ENCODE data around the gene ZNF488. TPM values are rescaled to one million over a fixed set of nuclear protein-coding genes. Genes with fewer than 3 reads are reported as not detected.

The ZNF488 gene
- total RNA-seq, 2 donors from 2014 or later: not detected

DNA sequence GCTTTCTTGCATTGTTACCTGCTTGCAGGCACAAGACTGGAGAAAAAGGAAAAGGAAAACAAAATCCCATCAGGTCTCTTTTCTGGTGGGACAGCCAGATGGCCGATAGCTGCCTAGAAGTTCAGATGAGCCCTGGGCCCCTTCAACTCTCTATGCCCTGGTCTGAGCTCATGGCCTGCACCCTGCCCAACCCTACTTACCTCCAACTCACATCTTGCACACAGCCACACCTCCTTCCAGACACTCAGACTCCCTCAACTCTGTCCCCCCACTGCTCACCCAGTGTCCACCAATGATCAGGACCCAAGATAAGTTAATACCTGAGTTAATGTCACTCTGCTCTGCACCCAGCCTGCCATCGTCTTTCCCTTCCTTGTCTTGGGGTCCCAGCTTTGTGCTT is 25.0 kb downstream of the ZNF488 start:
- Histone ChIP-seq H3K4me3 (no peak overlapping the region), H3K9me3 (no peaks in the 10 kb centered on the region), H3K27ac (no peak overlapping the region), H3K4me1 (ENCODE audit: control insufficient read depth in 1 of 2, low read depth in 2 of 2) (no peaks in the 10 kb centered on the region), H3K27me3 (replicated peaks; ENCODE audit: insufficient read depth) (no peaks in the 10 kb centered on the region), H3K36me3 (no peaks in the 10 kb centered on the region)
- no peak for ATAC-seq (ENCODE audit: insufficient number of reproducible peaks, low FRiP score, low read depth)
- no peak for TF ChIP-seq CTCF (IDR thresholded peaks at IDR 0.05)
- DNase-seq (ENCODE audit: low spot score): no peak

DNA sequence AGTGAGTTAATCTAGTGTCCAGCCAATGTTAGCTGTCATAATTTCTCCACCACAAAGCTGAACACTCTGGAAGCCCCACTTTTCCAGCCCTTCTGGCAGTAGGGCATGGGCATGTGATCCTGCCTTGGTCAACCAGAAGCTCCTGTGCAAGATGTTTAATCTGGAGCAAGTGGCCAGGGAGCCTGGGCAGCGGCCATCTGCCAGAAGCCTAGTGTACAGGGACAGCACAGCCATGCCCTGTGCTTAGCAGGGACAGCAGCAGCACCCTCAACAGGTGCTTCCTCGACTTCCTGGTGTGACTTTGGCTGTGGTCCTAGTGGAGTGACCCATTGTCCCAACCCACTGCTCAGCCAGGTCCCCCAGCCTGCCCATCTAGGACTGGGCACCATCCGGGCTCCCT is 25.6 kb downstream of the ZNF488 start:
- Histone ChIP-seq H3K4me3 (no peak overlapping the region), H3K27ac (no peak overlapping the region), H3K9me3 (no peaks in the 10 kb centered on the region), H3K27me3 (replicated peaks; ENCODE audit: insufficient read depth) (no peaks in the 10 kb centered on the region), H3K4me1 (ENCODE audit: control insufficient read depth in 1 of 2, low read depth in 2 of 2) (no peaks in the 10 kb centered on the region), H3K36me3 (no peaks in the 10 kb centered on the region)
- ATAC-seq (ENCODE audit: insufficient number of reproducible peaks, low FRiP score, low read depth) (no peak), DNase-seq (ENCODE audit: low spot score) (no peak)
- no peak for TF ChIP-seq CTCF (IDR thresholded peaks at IDR 0.05)

GRCh38 chr10:47357911-47358310 is 26.2 kb downstream of the ZNF488 start:
- ATAC-seq (ENCODE audit: insufficient number of reproducible peaks, low FRiP score, low read depth) (no peak), DNase-seq (ENCODE audit: low spot score) (no peak)
- Histone ChIP-seq H3K36me3 (no peaks in the 10 kb centered on the region), H3K4me3 (no peak overlapping the region), H3K27me3 (replicated peaks; ENCODE audit: insufficient read depth) (no peaks in the 10 kb centered on the region), H3K9me3 (no peaks in the 10 kb centered on the region), H3K4me1 (ENCODE audit: control insufficient read depth in 1 of 2, low read depth in 2 of 2) (no peaks in the 10 kb centered on the region), H3K27ac (no peak overlapping the region)
- TF ChIP-seq CTCF (IDR thresholded peaks at IDR 0.05): no peak

DNA sequence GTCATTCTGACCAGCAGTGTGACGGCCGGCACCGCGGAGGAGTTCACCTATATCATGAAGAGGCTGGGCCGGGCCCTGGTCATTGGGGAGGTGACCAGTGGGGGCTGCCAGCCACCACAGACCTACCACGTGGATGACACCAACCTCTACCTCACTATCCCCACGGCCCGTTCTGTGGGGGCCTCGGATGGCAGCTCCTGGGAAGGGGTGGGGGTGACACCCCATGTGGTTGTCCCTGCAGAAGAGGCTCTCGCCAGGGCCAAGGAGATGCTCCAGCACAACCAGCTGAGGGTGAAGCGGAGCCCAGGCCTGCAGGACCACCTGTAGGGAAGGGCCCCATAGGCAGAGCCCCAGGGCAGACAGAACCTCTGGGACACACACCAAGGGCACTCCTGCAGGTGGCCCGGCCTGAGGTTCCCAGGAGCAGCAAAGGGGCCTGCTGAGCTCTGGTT is 26.9 kb downstream of the ZNF488 start:
- no peak for ATAC-seq (ENCODE audit: insufficient number of reproducible peaks, low FRiP score, low read depth)
- no peaks in the 10 kb centered on the region for H3K27me3 ChIP-seq (replicated peaks; ENCODE audit: insufficient read depth)
- DNase-seq (ENCODE audit: low spot score): no peak
- TF ChIP-seq CTCF (IDR thresholded peaks at IDR 0.05): no peak
- no peaks in the 10 kb centered on the region for H3K36me3 ChIP-seq
- no peak overlapping the region for H3K4me3 ChIP-seq
- no peaks in the 10 kb centered on the region for H3K4me1 ChIP-seq (ENCODE audit: control insufficient read depth in 1 of 2, low read depth in 2 of 2)
- no peak overlapping the region for H3K27ac ChIP-seq
- no peaks in the 10 kb centered on the region for H3K9me3 ChIP-seq

GRCh38 chr10:47356708-47357107 is 27.4 kb downstream of the ZNF488 start:
- Histone ChIP-seq H3K9me3 (no peaks in the 10 kb centered on the region), H3K4me3 (no peak overlapping the region), H3K27me3 (replicated peaks; ENCODE audit: insufficient read depth) (no peaks in the 10 kb centered on the region), H3K36me3 (no peaks in the 10 kb centered on the region), H3K27ac (no peak overlapping the region), H3K4me1 (ENCODE audit: control insufficient read depth in 1 of 2, low read depth in 2 of 2) (no peaks in the 10 kb centered on the region)
- DNase-seq (ENCODE audit: low spot score): no peak
- ATAC-seq (ENCODE audit: insufficient number of reproducible peaks, low FRiP score, low read depth): no peak
- TF ChIP-seq CTCF (IDR thresholded peaks at IDR 0.05): no peak

All from thoracic aorta (tissue), 2 donors.